ENCODE measurements around the gene PFDN1. TPM values are rescaled to one million over a fixed set of nuclear protein-coding genes. Genes with fewer than 3 reads are reported as not detected.

The PFDN1 gene
- total and polyA plus RNA-seq, 8 donors: 28.6 to 137 (median 74.2) TPM

- no peak for DNase-seq
- TF ChIP-seq POLR2A (IDR thresholded peaks at IDR 0.05) (no peak), CTCF (IDR thresholded peaks at IDR 0.05) (no peak), EP300 (IDR thresholded peaks at IDR 0.05) (no peak), POLR2AphosphoS5 (IDR thresholded peaks at IDR 0.05) (no peak)
- intact Hi-C loops (cut with DNase I; ENCODE audit: low total_unique reads): loop anchor here (10.0 kb wide), 1 partner anchor 54 kb away; no protein-coding TSS in a partner anchor
Measured at GRCh38 chr5:140238756-140239155, 64.1 kb downstream of the PFDN1 start.

GRCh38 chr5:140236891-140237598 is 65.9 kb downstream of the PFDN1 start:
- no peak for DNase-seq
- intact Hi-C loops (cut with DNase I; ENCODE audit: low total_unique reads): loop anchor here (10.0 kb wide), 1 partner anchor 52 kb away; no protein-coding TSS in a partner anchor
- peaks cover 69 to 95% (median 74%) of the 10 kb centered on the region in 4 donors for H3K4me1 ChIP-seq
- no peaks in the 10 kb centered on the region for H3K27me3 ChIP-seq
- peak overlapping the region; percentile 62 to 82 (median 79) for H3K27ac ChIP-seq
- no peaks in the 10 kb centered on the region for H3K9me3 ChIP-seq
- peaks cover 0 to 20% (median 10%) of the 10 kb centered on the region in 4 donors for H3K36me3 ChIP-seq
- H3K4me3 ChIP-seq: no peak overlapping the region
- 51 to 69% (median 62%) methylated on average over 6 of the region's 6 CpGs for WGBS, 5 donors
- no peak for TF ChIP-seq POLR2A (IDR thresholded peaks at IDR 0.05)
- no peak for TF ChIP-seq CTCF (IDR thresholded peaks at IDR 0.05)
- no peak for TF ChIP-seq POLR2AphosphoS5 (IDR thresholded peaks at IDR 0.05)
- TF ChIP-seq EP300 (IDR thresholded peaks at IDR 0.05): no peak

More at GRCh38 chr5:140238756-140239155, 64.1 kb downstream of the PFDN1 start:
- Histone ChIP-seq H3K4me3 (no peak overlapping the region), H3K36me3 (peaks cover 6 to 33% (median 20%) of the 10 kb centered on the region in 4 donors), H3K27me3 (no peaks in the 10 kb centered on the region), H3K4me1 (peaks cover 81 to 100% (median 89%) of the 10 kb centered on the region in 4 donors), H3K9me3 (no peaks in the 10 kb centered on the region), H3K27ac (peak overlapping the region; percentile 65 to 82 (median 79))
- 67 to 85% (median 80%) methylated on average over 5 to 6 of the region's 6 CpGs for WGBS, 5 donors

GRCh38 chr5:140235791-140236551 is 66.9 kb downstream of the PFDN1 start:
- Histone ChIP-seq H3K9me3 (no peaks in the 10 kb centered on the region), H3K36me3 (peaks cover 0 to 19% (median 8%) of the 10 kb centered on the region in 4 donors), H3K27ac (peak overlapping the region in 4 of 5 donors; percentile 18 to 82 (median 56)), H3K4me3 (no peak overlapping the region), H3K27me3 (no peaks in the 10 kb centered on the region), H3K4me1 (peaks cover 58 to 95% (median 66%) of the 10 kb centered on the region in 4 donors)
- whole genome bisulfite sequencing, 5 donors: 50 to 64% (median 54%) methylated on average over 11 of the region's 11 CpGs
- TF ChIP-seq CTCF (IDR thresholded peaks at IDR 0.05) (no peak), POLR2AphosphoS5 (IDR thresholded peaks at IDR 0.05) (no peak), POLR2A (IDR thresholded peaks at IDR 0.05) (no peak), EP300 (IDR thresholded peaks at IDR 0.05) (no peak)
- no peak for DNase-seq
- intact Hi-C loops (cut with DNase I; ENCODE audit: low total_unique reads): loop anchor here (10.0 kb wide), 1 partner anchor 51 kb away; no protein-coding TSS in a partner anchor

- DNase-seq: no peak
- peaks cover 43 to 90% (median 51%) of the 10 kb centered on the region in 4 donors for H3K4me1 ChIP-seq
- peaks cover 0 to 19% (median 9%) of the 10 kb centered on the region in 4 donors for H3K36me3 ChIP-seq
- 77 to 87% (median 83%) methylated on average over 4 of the region's 4 CpGs for WGBS, 5 donors
- intact Hi-C loops (cut with DNase I; ENCODE audit: low total_unique reads): loop anchor here (10.0 kb wide), 1 partner anchor 50 kb away; no protein-coding TSS in a partner anchor
- no peak for TF ChIP-seq POLR2A (IDR thresholded peaks at IDR 0.05)
- no peak overlapping the region for H3K4me3 ChIP-seq
- no peaks in the 10 kb centered on the region for H3K9me3 ChIP-seq
- no peaks in the 10 kb centered on the region for H3K27me3 ChIP-seq
- H3K27ac ChIP-seq: peak overlapping the region in 1 of 5 donors; percentile 79
Measured at GRCh38 chr5:140234377-140234989, 68.4 kb downstream of the PFDN1 start.
